LoVo (cell line): Measurements from ENCODE around the gene C6orf141.
A peak's percentile ranks its signal among the peaks of the same experiment; 100 is the strongest.

Source experiments
- DNase-seq: peaks from one replicate; pipeline ENCODE4 v3.0.0-alpha.2; 2016; ENCODE audit warnings: low spot score

Gene C6orf141

GRCh38 chr6:49550492-49551077 is at the start of gene C6orf141:
Gene C6orf141 (plus strand): TSS chr6:49550668. CDS start chr6:49550793, 125 bp downstream.
- DNase-seq, result peak; percentile 80

GRCh38 chr6:49504666-49505065 is 45.8 kb upstream of the C6orf141 start:
- no peak for DNase-seq

- peak; percentile 63 for DNase-seq
Observed at GRCh38 chr6:49506569-49507111, 43.8 kb upstream of the C6orf141 start.

GRCh38 chr6:49509342-49509741 is 41.1 kb upstream of the C6orf141 start:
- DNase-seq, result no peak

GRCh38 chr6:49513153-49513989 is 37.1 kb upstream of the C6orf141 start:
- no peak for DNase-seq

- DNase-seq, result peak; percentile 6
Observed at GRCh38 chr6:49514571-49515484, 35.6 kb upstream of the C6orf141 start.

GRCh38 chr6:49515485-49516146 is 34.9 kb upstream of the C6orf141 start:
- no peak for DNase-seq

- DNase-seq, result no peak
Observed at GRCh38 chr6:49516147-49516505, 34.3 kb upstream of the C6orf141 start.

- no peak for DNase-seq
Observed at GRCh38 chr6:49517919-49518318, 32.5 kb upstream of the C6orf141 start.

- DNase-seq, result no peak
Observed at GRCh38 chr6:49519660-49520059, 30.8 kb upstream of the C6orf141 start.

GRCh38 chr6:49522710-49523593 is 27.5 kb upstream of the C6orf141 start:
- DNase-seq, result no peak

- DNase-seq, result no peak
Observed at GRCh38 chr6:49523901-49524300, 26.6 kb upstream of the C6orf141 start.

GRCh38 chr6:49524541-49524940 is 25.9 kb upstream of the C6orf141 start:
- no peak for DNase-seq

GRCh38 chr6:49526598-49526997 is 23.9 kb upstream of the C6orf141 start:
- no peak for DNase-seq

GRCh38 chr6:49527320-49527719 is 23.1 kb upstream of the C6orf141 start:
- no peak for DNase-seq

GRCh38 chr6:49528571-49528970 is 21.9 kb upstream of the C6orf141 start:
- DNase-seq, result no peak

- DNase-seq, result no peak
Observed at GRCh38 chr6:49530141-49530776, 20.2 kb upstream of the C6orf141 start.

GRCh38 chr6:49531774-49532569 is 18.5 kb upstream of the C6orf141 start:
- peak; percentile 78 for DNase-seq

GRCh38 chr6:49535795-49536194 is 14.7 kb upstream of the C6orf141 start:
- DNase-seq, result no peak
